ENCODE data around the gene IGFBP7. TPM values are rescaled to one million over a fixed set of nuclear protein-coding genes. Genes with fewer than 3 reads are reported as not detected.

The IGFBP7 gene
- total RNA-seq, 1 donor from 2014 or later: 27.1 TPM

- DNase-seq: no peak
Measured at GRCh38 chr4:57129477-57129876, 19.3 kb upstream of the IGFBP7 start.

GRCh38 chr4:57127361-57127760, 17.2 kb upstream of the IGFBP7 start:
- no peak for DNase-seq

GRCh38 chr4:57125996-57126395, 15.8 kb upstream of the IGFBP7 start:
- no peak for DNase-seq

GRCh38 chr4:57124145-57124544, 14.0 kb upstream of the IGFBP7 start:
- no peak for DNase-seq

- no peak for DNase-seq
Measured at GRCh38 chr4:57122959-57123358, 12.8 kb upstream of the IGFBP7 start.

- DNase-seq: no peak
Measured at GRCh38 chr4:57119054-57119651, 9.0 kb upstream of the IGFBP7 start.

- no peak for DNase-seq
Measured at GRCh38 chr4:57117491-57117890, 7.3 kb upstream of the IGFBP7 start.

GRCh38 chr4:57116245-57116644, 6.1 kb upstream of the IGFBP7 start:
- DNase-seq: no peak

GRCh38 chr4:57114973-57115372, 4.8 kb upstream of the IGFBP7 start:
- no peak for DNase-seq

- no peak for DNase-seq
Measured at GRCh38 chr4:57113870-57114269, 3.7 kb upstream of the IGFBP7 start.

- DNase-seq: peak; percentile 19
Measured at GRCh38 chr4:57110640-57111511, 691 bp upstream of the IGFBP7 start.

GRCh38 chr4:57109411-57109846, 756 bp downstream of the IGFBP7 start:
- no peak for DNase-seq

GRCh38 chr4:57106181-57106580, 4.0 kb downstream of the IGFBP7 start:
- no peak for DNase-seq

GRCh38 chr4:57104706-57105560, 5.3 kb downstream of the IGFBP7 start:
- no peak for DNase-seq

GRCh38 chr4:57103051-57103450, 7.1 kb downstream of the IGFBP7 start:
- no peak for DNase-seq

GRCh38 chr4:57102050-57102624, 8.0 kb downstream of the IGFBP7 start:
- DNase-seq: no peak

- DNase-seq: no peak
Measured at GRCh38 chr4:57100979-57101651, 9.1 kb downstream of the IGFBP7 start.

GRCh38 chr4:57099363-57099762, 10.8 kb downstream of the IGFBP7 start:
- no peak for DNase-seq

GRCh38 chr4:57098941-57099340, 11.2 kb downstream of the IGFBP7 start:
- no peak for DNase-seq

GRCh38 chr4:57098415-57098814, 11.8 kb downstream of the IGFBP7 start:
- DNase-seq: no peak

GRCh38 chr4:57097711-57098110, 12.5 kb downstream of the IGFBP7 start:
- DNase-seq: no peak

- DNase-seq: no peak
Measured at GRCh38 chr4:57095956-57096355, 14.2 kb downstream of the IGFBP7 start.

Data from occipital lobe (tissue), 2 donors.